HG03045 (cell line): ENCODE data around the gene FNIP2.
"Not testable (repeated sequence)": the region's sequence is repeated elsewhere in the genome, so short reads cannot be mapped to it uniquely, and the experiment has no call there.

Experiments used
- ATAC-seq: cut with Tn5 transposase; IDR thresholded peaks from one replicate; pipeline ENCODE4 v1.9.1; 2021; ENCODE audit warnings: mild to moderate bottlenecking, moderate library complexity; ENCODE audit not compliant: unreplicated experiment

FNIP2 gene

GRCh38 chr4:158768555-158769174 is at the start of gene FNIP2:
Gene FNIP2, plus strand, starts transcription at chr4:158769026. Its CDS starts 187 bp downstream, at chr4:158769213.
- peak; percentile 90 for ATAC-seq

- ATAC-seq: no peak
Observed at GRCh38 chr4:158721680-158722079, 47.1 kb upstream of the FNIP2 start.

GRCh38 chr4:158722291-158722916 is 46.4 kb upstream of the FNIP2 start:
- ATAC-seq: peak; percentile 15

GRCh38 chr4:158722917-158723793 is 45.7 kb upstream of the FNIP2 start, which contains the start of gene PPID:
Gene PPID, minus strand, starts transcription at chr4:158723396. Its CDS starts 108 bp downstream, at chr4:158723288.
- peak; percentile 97 for ATAC-seq

- no peak for ATAC-seq
Observed at GRCh38 chr4:158724637-158725036, 44.2 kb upstream of the FNIP2 start.

- ATAC-seq: no peak
Observed at GRCh38 chr4:158726633-158727032, 42.2 kb upstream of the FNIP2 start.

- ATAC-seq: no peak
Observed at GRCh38 chr4:158728236-158728635, 40.6 kb upstream of the FNIP2 start.

GRCh38 chr4:158729716-158730559 is 38.9 kb upstream of the FNIP2 start:
- no peak for ATAC-seq

GRCh38 chr4:158738866-158739265 is 30.0 kb upstream of the FNIP2 start:
- no peak for ATAC-seq

GRCh38 chr4:158739600-158739999 is 29.2 kb upstream of the FNIP2 start:
- ATAC-seq: no peak

- no peak for ATAC-seq
Observed at GRCh38 chr4:158741326-158742021, 27.4 kb upstream of the FNIP2 start.

GRCh38 chr4:158746537-158746936 is 22.3 kb upstream of the FNIP2 start:
- not testable (repeated sequence) for ATAC-seq

- ATAC-seq: no peak
Observed at GRCh38 chr4:158750379-158750778, 18.4 kb upstream of the FNIP2 start.

- ATAC-seq: no peak
Observed at GRCh38 chr4:158754385-158755180, 14.2 kb upstream of the FNIP2 start.

GRCh38 chr4:158755819-158756218 is 13.0 kb upstream of the FNIP2 start:
- not testable (repeated sequence) for ATAC-seq

GRCh38 chr4:158756588-158756987 is 12.2 kb upstream of the FNIP2 start:
- ATAC-seq: no peak

GRCh38 chr4:158758142-158758541 is 10.7 kb upstream of the FNIP2 start:
- no peak for ATAC-seq

- ATAC-seq: no peak
Observed at GRCh38 chr4:158758703-158759102, 10.1 kb upstream of the FNIP2 start.

GRCh38 chr4:158759539-158759938 is 9.3 kb upstream of the FNIP2 start:
- not testable (repeated sequence) for ATAC-seq
